Measurements from ENCODE around the gene SGSH.

DNA sequence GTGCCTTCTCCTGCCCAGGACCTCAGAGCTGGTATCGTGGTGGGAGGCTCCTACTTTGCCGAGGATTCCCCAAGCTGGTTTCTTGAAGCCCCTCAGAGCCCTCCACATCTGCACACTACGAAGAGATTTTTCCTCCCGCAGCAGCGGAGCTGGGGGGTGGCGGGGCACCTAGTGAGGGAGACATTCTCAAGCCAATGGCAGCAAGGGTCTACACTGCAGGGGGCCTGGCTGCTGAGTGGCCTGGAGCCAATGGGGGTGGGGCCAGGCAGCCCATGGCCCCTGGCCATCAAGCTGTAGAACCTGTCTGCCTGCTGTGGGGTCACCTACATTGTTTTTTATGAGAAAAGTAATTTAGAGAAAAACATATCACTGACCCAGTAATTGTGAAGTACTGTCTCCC lies 5.1 kb upstream of the SGSH start:
- TF ChIP-seq, protein P1, sequence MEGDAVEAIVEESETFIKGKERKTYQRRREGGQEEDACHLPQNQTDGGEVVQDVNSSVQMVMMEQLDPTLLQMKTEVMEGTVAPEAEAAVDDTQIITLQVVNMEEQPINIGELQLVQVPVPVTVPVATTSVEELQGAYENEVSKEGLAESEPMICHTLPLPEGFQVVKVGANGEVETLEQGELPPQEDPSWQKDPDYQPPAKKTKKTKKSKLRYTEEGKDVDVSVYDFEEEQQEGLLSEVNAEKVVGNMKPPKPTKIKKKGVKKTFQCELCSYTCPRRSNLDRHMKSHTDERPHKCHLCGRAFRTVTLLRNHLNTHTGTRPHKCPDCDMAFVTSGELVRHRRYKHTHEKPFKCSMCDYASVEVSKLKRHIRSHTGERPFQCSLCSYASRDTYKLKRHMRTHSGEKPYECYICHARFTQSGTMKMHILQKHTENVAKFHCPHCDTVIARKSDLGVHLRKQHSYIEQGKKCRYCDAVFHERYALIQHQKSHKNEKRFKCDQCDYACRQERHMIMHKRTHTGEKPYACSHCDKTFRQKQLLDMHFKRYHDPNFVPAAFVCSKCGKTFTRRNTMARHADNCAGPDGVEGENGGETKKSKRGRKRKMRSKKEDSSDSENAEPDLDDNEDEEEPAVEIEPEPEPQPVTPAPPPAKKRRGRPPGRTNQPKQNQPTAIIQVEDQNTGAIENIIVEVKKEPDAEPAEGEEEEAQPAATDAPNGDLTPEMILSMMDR (IDR thresholded peaks at IDR 0.05; ENCODE audit: poor library complexity), result no peak
- no peak for TF ChIP-seq EZH2 (IDR thresholded peaks at IDR 0.05; ENCODE audit: borderline replicate concordance)

Data from hepatocyte (in vitro differentiated cells).